K562 (cell line): ENCODE data around the gene GZMH. TPM values are rescaled to one million over a fixed set of nuclear protein-coding genes. Genes with fewer than 3 reads are reported as not detected.

Experiments used
- ATAC-seq: fragments of 200-7000 bp; cut with Tn5 transposase; 3 replicates; pipeline ENCODE4 v1.9.1; 2020; ENCODE audit warnings: moderate library complexity
- BruUV-seq: library from RNA; stranded (reverse); fragments of 400-500 nt; replicated peaks from 2 replicates; lab custom pipeline; 2021; lab: Mats Ljungman, UMichigan
- CTCF ChIA-PET: fragments of 300-600 bp; formaldehyde crosslinking; extraction: SDS; loops from one replicate; lab custom pipeline; 2021; ENCODE audit warnings: low intra/inter-chr PET ratio; lab: Yijun Ruan, JAX
- POLR2A ChIA-PET: fragments of 300-600, 350-650 bp; sonication (Branson Sonifier 250); formaldehyde crosslinking; extraction: SDS; loops from one replicate; lab custom pipeline; 2021; ENCODE audit warnings: antibody characterized with exemption, inconsistent platforms; lab: Yijun Ruan, JAX
- DNase-seq, 4 experiments: peaks; one replicate each; pipeline versions ENCODE4 v3.0.0 to v3.0.0-alpha.2; 2011 to 2018; ENCODE audit warnings: low spot score in 3 of 4, mixed read lengths in 3 of 4; ENCODE audit errors: extremely low read depth in 1 of 4
- FAIRE-seq: peaks from 2 replicates; lab custom pipeline; 2011; peaks lifted over from hg19 to GRCh38; lab: Jason Lieb, UNC
- H2AFZ ChIP-seq: 2 replicates; pipeline ENCODE4 v1.6.0; 2011; ENCODE audit warnings: low read depth, low read length, control low read depth, inconsistent platforms
- H3K27ac ChIP-seq: fragments of 200-600 bp; 3 replicates; pipeline ENCODE4 v1.8.0; 2011; ENCODE audit warnings: low read depth, mild to moderate bottlenecking, control low read depth, inconsistent platforms, low read length, moderate library complexity, mixed read lengths; ENCODE audit errors: extremely low read depth
- H3K27me3 ChIP-seq, 2 experiments: fragments of 300-600 bp in 1 of 2; 2 replicates in 1 of 2; 3 replicates in 1 of 2; pipeline versions ENCODE4 v1.6.0 to v1.8.0; 2011; ENCODE audit warnings: inconsistent platforms in 2 of 2, low read length in 2 of 2, mild to moderate bottlenecking in 1 of 2, mixed read lengths in 1 of 2, moderate library complexity in 1 of 2; ENCODE audit not compliant: control insufficient read depth in 2 of 2, insufficient read depth in 2 of 2
- H3K36me3 ChIP-seq: fragments of 300-600 bp; 3 replicates; pipeline ENCODE4 v1.8.0; 2011; ENCODE audit warnings: mild to moderate bottlenecking, low read length, inconsistent platforms; ENCODE audit not compliant: control insufficient read depth, insufficient read depth
- H3K4me1 ChIP-seq, 2 experiments: fragments of 200-600 bp in 1 of 2; replicated peaks in 1 of 2; 2 replicates in 1 of 2; 3 replicates in 1 of 2; pipeline versions ENCODE4 v1.5.1 to v1.8.0; 2011; ENCODE audit warnings: inconsistent platforms in 2 of 2, low read length in 2 of 2, mild to moderate bottlenecking in 1 of 2, mixed read lengths in 1 of 2, moderate library complexity in 1 of 2; ENCODE audit not compliant: control insufficient read depth in 2 of 2, insufficient read depth in 2 of 2
- H3K4me2 ChIP-seq: 2 replicates; pipeline ENCODE4 v1.6.1; 2011; ENCODE audit warnings: low read length, control low read depth, inconsistent platforms, mixed read lengths; ENCODE audit not compliant: insufficient read depth
- H3K4me3 ChIP-seq: fragments of 200-600 bp; sonication (generic), shearing (Covaris generic); 2 replicates; pipeline ENCODE4 v1.5.1; 2016; ENCODE audit warnings: control low read depth, inconsistent platforms
- H3K79me2 ChIP-seq: fragments of 200-600 bp; 3 replicates; pipeline ENCODE4 v1.8.0; 2011; ENCODE audit warnings: low read length, inconsistent platforms; ENCODE audit not compliant: control insufficient read depth, insufficient read depth
- H3K9ac ChIP-seq, 2 experiments: 2 replicates each; pipeline versions ENCODE4 v1.6.0 to v1.6.1; 2011; ENCODE audit warnings: low read depth in 2 of 2, low read length in 2 of 2, control low read depth in 1 of 2, inconsistent platforms in 1 of 2, mild to moderate bottlenecking in 1 of 2, mixed read lengths in 1 of 2; ENCODE audit not compliant: insufficient read depth in 1 of 2
- H3K9me1 ChIP-seq: one replicate; pipeline ENCODE4 v1.6.0; 2011; ENCODE audit warnings: inconsistent platforms, mild to moderate bottlenecking, low read length, moderate library complexity; ENCODE audit not compliant: control insufficient read depth, insufficient read depth
- H3K9me3 ChIP-seq: replicated peaks from 2 replicates; pipeline ENCODE4 v1.5.1; 2011; ENCODE audit warnings: low read depth, low read length, inconsistent platforms; ENCODE audit not compliant: control insufficient read depth, insufficient read depth
- H4K20me1 ChIP-seq: replicated peaks from 2 replicates; pipeline ENCODE4 v1.6.1; 2011; ENCODE audit warnings: low read length, inconsistent platforms, mixed read lengths; ENCODE audit not compliant: control insufficient read depth, insufficient read depth
- TEAD2 ChIP-seq: fragments of 450-650 bp; IDR thresholded peaks from 2 replicates; pipeline ENCODE4 v1.6.1; 2016; ENCODE audit warnings: missing genetic modification characterization, control low read depth, missing compliant biosample characterization
- U2AF1 ChIP-seq: fragments of 200-400 bp; formaldehyde crosslinking; optimal IDR thresholded peaks from 2 replicates; pipeline ENCODE3; 2017; ENCODE audit warnings: mild to moderate bottlenecking, low read depth, low read length, moderate library complexity
- XRCC5 ChIP-seq: fragments of 200-400 bp; formaldehyde crosslinking; IDR thresholded peaks from 2 replicates; pipeline ENCODE4 v1.6.1; 2017; ENCODE audit warnings: low read depth, mild to moderate bottlenecking, low read length
- WGBS: fragments of 100-300 bp; shearing (Covaris generic); methylation state at CpG from one replicate; pipeline ENCODE4 v1.1.6; 2016; ENCODE audit warnings: low coverage, mixed read lengths; ENCODE audit not compliant: insufficient coverage; ENCODE audit errors: missing lambda C conversion rate; 5-methylcytosine and 5-hydroxymethylcytosine counted together
- in situ Hi-C: fragments of 300-500 bp; cut with MboI; formaldehyde crosslinking; loops from 4 replicates; pipeline ENCODE4 v1.15.0; 2018; ENCODE audit warnings: inconsistent platforms, mixed read lengths
- intact Hi-C: fragments of 100-400 bp; cut with micrococcal nuclease; formaldehyde crosslinking; loops from 2 replicates; pipeline ENCODE4 v1.14.2; 2022
- polyA plus RNA-seq, 8 experiments: library from polyadenylated mRNA; depleted of rRNA in 4 of 8; stranded (reverse) in 5 of 8; unstranded in 3 of 8; fragments of >200 nt; fragmentation: Nextera tagmentation in 2 of 8; fragmentation: Illumina TruSeq in 1 of 8; extraction: Ambion mirVana in 2 of 8; extraction: Trizol in 1 of 8; gene quantifications; 2 replicates each; pipeline versions ENCODE4 v1.2.1 to v1.2.3, GENCODE V29; 2011 to 2014; ENCODE audit warnings: inconsistent platforms in 1 of 8, missing spikeins in 1 of 8
- total RNA-seq, 7 experiments: library from RNA; depleted of rRNA in 6 of 7; stranded (reverse); fragments of >200 nt in 6 of 7; fragmentation: Illumina TruSeq in 2 of 7; extraction: Trizol in 2 of 7; gene quantifications; 2 replicates each; pipeline versions ENCODE4 v1.2.1 to v1.2.3, GENCODE V29; 2011 to 2021; ENCODE audit warnings: low replicate concordance in 1 of 7
- TF ChIP-seq, protein P1 (sequence below): fragments of 450-650 bp; IDR thresholded peaks from 2 replicates; pipeline ENCODE4 v1.7.1; 2018; ENCODE audit warnings: mild to moderate bottlenecking, low read depth; ENCODE audit not compliant: partially characterized antibody
- TF ChIP-seq, protein P2 (sequence below), 2 experiments: fragments of 150-350 bp in 1 of 2; IDR thresholded peaks; 2 replicates each; pipeline ENCODE4 v1.6.1; 2012 to 2016; ENCODE audit warnings: low read depth in 2 of 2, low read length in 2 of 2, mild to moderate bottlenecking in 1 of 2, moderate library complexity in 1 of 2

Gene GZMH
- total and polyA plus RNA-seq, 9 of the 15 experiments (the other 6 are each of a cell fraction or from before 2014, with no cell fraction given): not detected

DNA sequence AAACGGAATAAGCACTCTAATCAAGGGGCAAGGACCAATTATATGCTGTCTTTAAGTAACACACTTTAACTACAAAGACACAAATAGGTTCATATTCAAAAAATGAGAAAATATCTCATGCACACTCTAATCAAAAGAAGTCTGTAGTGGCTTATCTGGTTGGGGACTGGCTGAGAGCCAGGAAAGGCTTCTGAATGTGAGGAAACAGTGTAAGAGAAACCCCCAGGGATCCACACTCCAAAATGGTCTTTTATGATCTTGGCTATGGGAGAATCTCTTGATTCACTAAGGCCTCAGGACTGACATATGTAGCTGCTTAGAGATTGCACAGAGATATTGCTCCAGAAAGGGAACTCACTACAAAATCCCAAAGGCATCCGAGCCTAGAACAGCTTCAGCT is 43.7 kb downstream of the GZMH start:
- DNase-seq (no peak), ATAC-seq (no peak), FAIRE-seq (no peak)
- H3K9ac ChIP-seq: no peak overlapping the region
- H3K4me3 ChIP-seq: no peak overlapping the region
- no peaks in the 10 kb centered on the region for H4K20me1 ChIP-seq
- no peak for TF ChIP-seq U2AF1
- H2AFZ ChIP-seq: no peak overlapping the region
- no peaks in the 10 kb centered on the region for H3K27me3 ChIP-seq
- H3K4me2 ChIP-seq: no peak overlapping the region
- intact Hi-C loops: no loop called here
- H3K4me1 ChIP-seq: no peaks in the 10 kb centered on the region
- no peaks in the 10 kb centered on the region for H3K9me1 ChIP-seq
- 0% methylated on average over 2 of the region's 2 CpGs for WGBS
- H3K36me3 ChIP-seq: no peaks in the 10 kb centered on the region
- no TSS peak for BruUV-seq
- no peaks in the 10 kb centered on the region for H3K9me3 ChIP-seq
- in situ Hi-C loops: no loop called here
- CTCF ChIA-PET: no interaction called here
- POLR2A ChIA-PET: no interaction called here
- H3K27ac ChIP-seq: no peak overlapping the region
- H3K79me2 ChIP-seq: no peaks in the 10 kb centered on the region

DNA sequence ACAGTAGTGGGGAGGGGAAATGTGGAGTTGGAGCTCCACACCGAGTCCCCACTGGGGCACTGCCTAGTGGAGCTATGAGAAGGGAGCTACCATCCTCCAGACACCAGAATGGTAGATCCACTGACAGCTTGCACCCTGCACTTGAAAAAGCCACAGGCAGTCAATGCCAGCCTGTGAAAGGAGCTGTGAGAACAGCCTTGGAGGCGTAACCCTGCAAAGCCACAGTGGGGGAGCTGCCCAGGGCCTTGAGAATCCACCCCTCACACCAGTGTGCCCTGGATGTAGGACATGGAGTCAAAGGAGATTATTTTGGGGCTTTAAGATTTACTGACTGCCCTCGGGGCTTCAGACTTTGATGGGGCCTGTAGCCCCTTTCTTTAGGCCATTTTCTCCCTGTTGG is 46.0 kb downstream of the GZMH start:
- FAIRE-seq (no peak), DNase-seq (no peak), ATAC-seq (no peak)
- Histone ChIP-seq H3K27me3 (no peaks in the 10 kb centered on the region), H3K4me1 (no peaks in the 10 kb centered on the region), H3K9ac (no peak overlapping the region), H3K27ac (no peak overlapping the region), H3K36me3 (no peaks in the 10 kb centered on the region), H3K4me2 (no peak overlapping the region), H2AFZ (no peak overlapping the region), H3K9me1 (no peaks in the 10 kb centered on the region), H3K9me3 (no peaks in the 10 kb centered on the region), H3K79me2 (no peaks in the 10 kb centered on the region), H4K20me1 (no peaks in the 10 kb centered on the region), H3K4me3 (no peak overlapping the region)
- intact Hi-C loops (no loop called here), in situ Hi-C loops (no loop called here)
- BruUV-seq: no TSS peak
- CTCF ChIA-PET: no interaction called here
- POLR2A ChIA-PET: no interaction called here
- 0% methylated on average over 3 of the region's 3 CpGs for WGBS
- TF ChIP-seq, protein P1, sequence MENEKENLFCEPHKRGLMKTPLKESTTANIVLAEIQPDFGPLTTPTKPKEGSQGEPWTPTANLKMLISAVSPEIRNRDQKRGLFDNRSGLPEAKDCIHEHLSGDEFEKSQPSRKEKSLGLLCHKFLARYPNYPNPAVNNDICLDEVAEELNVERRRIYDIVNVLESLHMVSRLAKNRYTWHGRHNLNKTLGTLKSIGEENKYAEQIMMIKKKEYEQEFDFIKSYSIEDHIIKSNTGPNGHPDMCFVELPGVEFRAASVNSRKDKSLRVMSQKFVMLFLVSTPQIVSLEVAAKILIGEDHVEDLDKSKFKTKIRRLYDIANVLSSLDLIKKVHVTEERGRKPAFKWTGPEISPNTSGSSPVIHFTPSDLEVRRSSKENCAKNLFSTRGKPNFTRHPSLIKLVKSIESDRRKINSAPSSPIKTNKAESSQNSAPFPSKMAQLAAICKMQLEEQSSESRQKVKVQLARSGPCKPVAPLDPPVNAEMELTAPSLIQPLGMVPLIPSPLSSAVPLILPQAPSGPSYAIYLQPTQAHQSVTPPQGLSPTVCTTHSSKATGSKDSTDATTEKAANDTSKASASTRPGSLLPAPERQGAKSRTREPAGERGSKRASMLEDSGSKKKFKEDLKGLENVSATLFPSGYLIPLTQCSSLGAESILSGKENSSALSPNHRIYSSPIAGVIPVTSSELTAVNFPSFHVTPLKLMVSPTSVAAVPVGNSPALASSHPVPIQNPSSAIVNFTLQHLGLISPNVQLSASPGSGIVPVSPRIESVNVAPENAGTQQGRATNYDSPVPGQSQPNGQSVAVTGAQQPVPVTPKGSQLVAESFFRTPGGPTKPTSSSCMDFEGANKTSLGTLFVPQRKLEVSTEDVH: no peak
- TF ChIP-seq TEAD2 (tag) (no peak), XRCC5 (no peak)
- TF ChIP-seq, protein P2, sequence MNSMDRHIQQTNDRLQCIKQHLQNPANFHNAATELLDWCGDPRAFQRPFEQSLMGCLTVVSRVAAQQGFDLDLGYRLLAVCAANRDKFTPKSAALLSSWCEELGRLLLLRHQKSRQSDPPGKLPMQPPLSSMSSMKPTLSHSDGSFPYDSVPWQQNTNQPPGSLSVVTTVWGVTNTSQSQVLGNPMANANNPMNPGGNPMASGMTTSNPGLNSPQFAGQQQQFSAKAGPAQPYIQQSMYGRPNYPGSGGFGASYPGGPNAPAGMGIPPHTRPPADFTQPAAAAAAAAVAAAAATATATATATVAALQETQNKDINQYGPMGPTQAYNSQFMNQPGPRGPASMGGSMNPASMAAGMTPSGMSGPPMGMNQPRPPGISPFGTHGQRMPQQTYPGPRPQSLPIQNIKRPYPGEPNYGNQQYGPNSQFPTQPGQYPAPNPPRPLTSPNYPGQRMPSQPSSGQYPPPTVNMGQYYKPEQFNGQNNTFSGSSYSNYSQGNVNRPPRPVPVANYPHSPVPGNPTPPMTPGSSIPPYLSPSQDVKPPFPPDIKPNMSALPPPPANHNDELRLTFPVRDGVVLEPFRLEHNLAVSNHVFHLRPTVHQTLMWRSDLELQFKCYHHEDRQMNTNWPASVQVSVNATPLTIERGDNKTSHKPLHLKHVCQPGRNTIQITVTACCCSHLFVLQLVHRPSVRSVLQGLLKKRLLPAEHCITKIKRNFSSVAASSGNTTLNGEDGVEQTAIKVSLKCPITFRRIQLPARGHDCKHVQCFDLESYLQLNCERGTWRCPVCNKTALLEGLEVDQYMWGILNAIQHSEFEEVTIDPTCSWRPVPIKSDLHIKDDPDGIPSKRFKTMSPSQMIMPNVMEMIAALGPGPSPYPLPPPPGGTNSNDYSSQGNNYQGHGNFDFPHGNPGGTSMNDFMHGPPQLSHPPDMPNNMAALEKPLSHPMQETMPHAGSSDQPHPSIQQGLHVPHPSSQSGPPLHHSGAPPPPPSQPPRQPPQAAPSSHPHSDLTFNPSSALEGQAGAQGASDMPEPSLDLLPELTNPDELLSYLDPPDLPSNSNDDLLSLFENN (IDR thresholded peaks at IDR 0.05; ENCODE audit: low read depth in 2 of 2, low read length in 2 of 2): no peak
